ENCODE measurements around the gene GRK5. TPM values are rescaled to one million over a fixed set of nuclear protein-coding genes. Genes with fewer than 3 reads are reported as not detected.

Gene GRK5
- total RNA-seq, 6 experiments from 2014 or later = 5.9 to 11.5 (median 7.9) TPM

DNA sequence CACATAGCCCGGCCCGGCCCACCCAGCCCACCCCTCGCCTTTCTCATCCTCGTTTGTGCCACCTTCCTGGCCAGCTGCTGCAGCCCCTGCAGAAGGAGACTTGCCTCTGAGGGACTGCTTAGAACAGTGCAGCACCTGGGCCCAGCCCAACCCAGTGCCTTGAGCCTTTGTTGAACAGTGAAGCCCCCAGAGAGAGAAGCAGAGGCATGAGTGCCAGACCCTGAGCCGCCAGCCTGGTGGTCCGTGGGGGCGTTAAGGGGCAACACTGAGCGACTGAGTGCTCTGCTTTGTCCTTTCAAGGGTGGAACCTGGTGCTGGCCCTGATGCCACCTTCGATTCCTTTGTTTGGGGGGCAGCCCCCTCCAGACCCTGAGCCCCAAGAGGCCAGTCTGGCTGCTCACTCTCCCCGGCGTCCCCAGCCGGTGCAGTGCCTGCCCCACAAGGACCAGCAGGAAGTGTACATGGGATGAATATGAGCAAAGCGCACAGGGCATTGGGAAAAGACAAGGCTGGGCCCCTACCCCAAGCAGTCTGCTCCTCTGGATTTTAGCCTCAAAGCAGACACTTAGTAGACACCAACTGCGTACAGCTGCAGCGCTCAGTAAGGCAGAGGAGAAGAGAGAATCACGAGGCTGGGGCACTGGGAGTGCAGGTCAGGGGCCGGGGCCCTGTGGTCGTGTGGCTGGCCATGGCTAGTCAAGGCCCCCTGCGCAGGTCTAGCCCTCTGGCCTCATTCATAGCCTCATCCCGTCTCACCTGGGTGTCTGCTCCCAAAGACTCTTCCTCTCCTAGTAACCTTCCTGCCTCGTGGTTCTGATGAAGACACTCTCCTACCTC lies 239.3 kb downstream of the GRK5 start:
- Histone ChIP-seq H3K27ac (no peak overlapping the region), H3K9me3 (no peaks in the 10 kb centered on the region), H3K27me3 (no peaks in the 10 kb centered on the region), H3K36me3 (no peaks in the 10 kb centered on the region), H3K4me3 (no peak overlapping the region), H3K4me1 (no peaks in the 10 kb centered on the region)
- no peak for ATAC-seq
- intact Hi-C loops (cut with DNase I) = loop anchor here (10.0 kb wide), 1 partner anchor 252 kb away; no protein-coding TSS in a partner anchor
- TF ChIP-seq POLR2A (IDR thresholded peaks at IDR 0.05) = no peak
- TF ChIP-seq, protein P1, sequence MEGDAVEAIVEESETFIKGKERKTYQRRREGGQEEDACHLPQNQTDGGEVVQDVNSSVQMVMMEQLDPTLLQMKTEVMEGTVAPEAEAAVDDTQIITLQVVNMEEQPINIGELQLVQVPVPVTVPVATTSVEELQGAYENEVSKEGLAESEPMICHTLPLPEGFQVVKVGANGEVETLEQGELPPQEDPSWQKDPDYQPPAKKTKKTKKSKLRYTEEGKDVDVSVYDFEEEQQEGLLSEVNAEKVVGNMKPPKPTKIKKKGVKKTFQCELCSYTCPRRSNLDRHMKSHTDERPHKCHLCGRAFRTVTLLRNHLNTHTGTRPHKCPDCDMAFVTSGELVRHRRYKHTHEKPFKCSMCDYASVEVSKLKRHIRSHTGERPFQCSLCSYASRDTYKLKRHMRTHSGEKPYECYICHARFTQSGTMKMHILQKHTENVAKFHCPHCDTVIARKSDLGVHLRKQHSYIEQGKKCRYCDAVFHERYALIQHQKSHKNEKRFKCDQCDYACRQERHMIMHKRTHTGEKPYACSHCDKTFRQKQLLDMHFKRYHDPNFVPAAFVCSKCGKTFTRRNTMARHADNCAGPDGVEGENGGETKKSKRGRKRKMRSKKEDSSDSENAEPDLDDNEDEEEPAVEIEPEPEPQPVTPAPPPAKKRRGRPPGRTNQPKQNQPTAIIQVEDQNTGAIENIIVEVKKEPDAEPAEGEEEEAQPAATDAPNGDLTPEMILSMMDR (IDR thresholded peaks at IDR 0.05) = no peak
- DNase-seq = peak in 2 of 3 donors; percentile 14 to 27
- 80% methylated on average over 13 of the region's 21 CpGs for WGBS (ENCODE audit: insufficient coverage, low coverage, low lambda C conversion rate, missing lambda C conversion rate)

DNA sequence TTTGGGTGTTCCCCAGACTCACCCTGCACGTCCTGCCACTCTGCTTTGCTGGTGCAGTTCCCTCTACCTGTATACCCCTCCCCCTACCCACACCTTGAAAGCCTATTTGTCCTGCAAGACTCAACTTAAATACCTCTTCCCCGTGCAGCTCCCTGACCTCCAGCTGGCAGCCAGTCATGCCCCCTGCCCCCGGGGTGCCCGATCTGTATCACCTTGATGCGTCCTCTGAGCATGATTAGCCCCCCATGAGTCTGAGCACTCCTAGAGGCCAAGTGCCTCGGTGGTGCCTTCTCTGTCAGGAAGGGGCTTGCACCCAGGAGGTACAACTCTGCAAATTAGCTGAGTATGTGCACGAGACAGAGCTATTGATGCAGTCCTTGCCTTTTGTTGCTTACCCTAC lies 240.1 kb downstream of the GRK5 start:
- Histone ChIP-seq H3K4me1 (no peaks in the 10 kb centered on the region), H3K27ac (no peak overlapping the region), H3K27me3 (no peaks in the 10 kb centered on the region), H3K4me3 (no peak overlapping the region), H3K9me3 (no peaks in the 10 kb centered on the region), H3K36me3 (no peaks in the 10 kb centered on the region)
- DNase-seq (peak in 2 of 3 donors; percentile 6 to 25), ATAC-seq (no peak)
- intact Hi-C loops (cut with DNase I) = loop anchor here (10.0 kb wide), 1 partner anchor 253 kb away; no protein-coding TSS in a partner anchor
- 76% methylated on average over 5 of the region's 7 CpGs for WGBS (ENCODE audit: insufficient coverage, low coverage, low lambda C conversion rate, missing lambda C conversion rate)
- TF ChIP-seq POLR2A (IDR thresholded peaks at IDR 0.05) = no peak
- TF ChIP-seq, protein P1 (IDR thresholded peaks at IDR 0.05) = no peak

DNA sequence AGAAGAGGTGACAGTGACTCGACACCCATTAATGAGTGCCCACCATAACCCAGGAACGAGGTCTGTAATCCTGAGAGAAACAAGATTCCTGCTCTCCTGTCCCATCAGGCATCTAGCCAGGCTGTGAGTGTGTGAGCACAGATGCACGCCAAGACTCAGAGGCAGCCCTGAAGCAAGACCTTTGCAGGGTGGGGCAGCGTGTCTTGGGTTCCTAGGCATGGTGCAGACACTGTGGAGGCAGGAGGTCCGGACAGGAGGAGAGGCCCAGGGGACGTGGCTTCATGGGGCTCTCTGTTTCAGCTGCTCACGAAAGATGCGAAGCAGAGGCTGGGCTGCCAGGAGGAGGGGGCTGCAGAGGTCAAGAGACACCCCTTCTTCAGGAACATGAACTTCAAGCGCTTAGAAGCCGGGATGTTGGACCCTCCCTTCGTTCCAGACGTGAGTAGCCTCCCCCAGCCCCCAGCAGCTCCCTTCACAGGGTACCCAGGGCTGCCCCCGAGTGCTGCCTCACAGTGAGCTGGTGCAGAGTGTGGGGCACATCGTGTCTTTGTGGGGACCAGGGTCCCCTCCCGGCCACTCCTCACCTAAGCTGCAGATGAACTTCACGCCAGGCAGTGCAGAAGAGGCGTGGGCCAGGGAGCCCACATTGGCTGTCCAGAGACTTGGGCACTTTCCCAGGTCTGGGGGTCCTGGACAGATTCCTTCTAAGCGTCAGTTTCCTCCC lies 240.6 kb downstream of the GRK5 start:
- intact Hi-C loops (cut with DNase I) = loop anchor here (10.0 kb wide), 1 partner anchor 253 kb away; no protein-coding TSS in a partner anchor

More for the DNA sequence above, 240.6 kb downstream of the GRK5 start:
- Histone ChIP-seq H3K4me1 (no peaks in the 10 kb centered on the region), H3K36me3 (no peaks in the 10 kb centered on the region), H3K27me3 (no peaks in the 10 kb centered on the region), H3K27ac (no peak overlapping the region), H3K9me3 (no peaks in the 10 kb centered on the region), H3K4me3 (no peak overlapping the region)
- DNase-seq (peak in 1 of 3 donors; percentile 37), ATAC-seq (no peak)
- no peak for TF ChIP-seq POLR2A (IDR thresholded peaks at IDR 0.05)
- TF ChIP-seq, protein P1 (IDR thresholded peaks at IDR 0.05) = no peak
- WGBS (ENCODE audit: insufficient coverage, low coverage, low lambda C conversion rate, missing lambda C conversion rate) = 76% methylated on average over 6 of the region's 18 CpGs

Data from right lobe of liver (tissue), 6 donors.